PFSK-1 (cell line): ENCODE data around the gene S1PR3.

Experiments used
- FOXP2 ChIP-seq: optimal IDR thresholded peaks from 2 replicates; pipeline ENCODE3; 2011; ENCODE audit warnings: borderline replicate concordance, control low read depth, inconsistent platforms; ENCODE audit not compliant: insufficient read depth; ENCODE audit errors: extremely low read length, extremely low read depth
- POLR2AphosphoS5 ChIP-seq: IDR thresholded peaks from 2 replicates; pipeline ENCODE4 v1.6.1; 2012; ENCODE audit warnings: low read depth, mild to moderate bottlenecking, control low read depth, low read length, moderate library complexity
- SIN3A ChIP-seq: IDR thresholded peaks from 2 replicates; pipeline ENCODE4 v1.6.1; 2012; ENCODE audit warnings: mild to moderate bottlenecking, low read length, moderate library complexity, borderline replicate concordance; ENCODE audit not compliant: insufficient read depth
- TAF1 ChIP-seq: IDR thresholded peaks from 2 replicates; pipeline ENCODE4 v1.6.1; 2012; ENCODE audit warnings: low read length, control low read depth, borderline replicate concordance; ENCODE audit not compliant: insufficient read depth
- TF ChIP-seq, protein P1 (sequence below), 2 experiments: IDR thresholded peaks; 2 replicates each; pipeline versions ENCODE4 v1.6.1 to v1.8.0; 2011 to 2012; ENCODE audit warnings: low read depth in 2 of 2, low read length in 2 of 2, control low read depth in 1 of 2, inconsistent platforms in 1 of 2, mild to moderate bottlenecking in 1 of 2, moderate library complexity in 1 of 2; ENCODE audit not compliant: insufficient read depth in 1 of 2

Gene S1PR3

DNA sequence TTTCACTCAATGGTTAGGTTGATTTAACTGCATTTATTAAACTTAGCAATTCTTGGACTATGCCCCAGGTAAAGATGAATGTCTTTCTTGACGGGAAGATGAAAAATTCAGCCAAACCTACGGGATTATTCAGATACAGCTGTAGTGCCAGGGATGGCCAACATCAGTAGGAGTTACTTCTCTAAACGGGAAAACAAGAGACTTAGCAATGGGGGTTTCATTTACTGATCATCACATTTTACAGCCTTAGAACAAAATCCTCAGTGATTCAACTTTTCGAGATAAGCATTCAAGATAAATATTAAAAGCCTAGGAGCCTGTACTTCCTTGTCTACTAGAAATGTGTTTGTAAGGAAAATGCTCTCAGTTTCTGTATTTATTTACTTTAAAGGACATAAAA, 46.1 kb downstream of the S1PR3 start:
- no peak for TF ChIP-seq POLR2AphosphoS5
- TF ChIP-seq, protein P1, sequence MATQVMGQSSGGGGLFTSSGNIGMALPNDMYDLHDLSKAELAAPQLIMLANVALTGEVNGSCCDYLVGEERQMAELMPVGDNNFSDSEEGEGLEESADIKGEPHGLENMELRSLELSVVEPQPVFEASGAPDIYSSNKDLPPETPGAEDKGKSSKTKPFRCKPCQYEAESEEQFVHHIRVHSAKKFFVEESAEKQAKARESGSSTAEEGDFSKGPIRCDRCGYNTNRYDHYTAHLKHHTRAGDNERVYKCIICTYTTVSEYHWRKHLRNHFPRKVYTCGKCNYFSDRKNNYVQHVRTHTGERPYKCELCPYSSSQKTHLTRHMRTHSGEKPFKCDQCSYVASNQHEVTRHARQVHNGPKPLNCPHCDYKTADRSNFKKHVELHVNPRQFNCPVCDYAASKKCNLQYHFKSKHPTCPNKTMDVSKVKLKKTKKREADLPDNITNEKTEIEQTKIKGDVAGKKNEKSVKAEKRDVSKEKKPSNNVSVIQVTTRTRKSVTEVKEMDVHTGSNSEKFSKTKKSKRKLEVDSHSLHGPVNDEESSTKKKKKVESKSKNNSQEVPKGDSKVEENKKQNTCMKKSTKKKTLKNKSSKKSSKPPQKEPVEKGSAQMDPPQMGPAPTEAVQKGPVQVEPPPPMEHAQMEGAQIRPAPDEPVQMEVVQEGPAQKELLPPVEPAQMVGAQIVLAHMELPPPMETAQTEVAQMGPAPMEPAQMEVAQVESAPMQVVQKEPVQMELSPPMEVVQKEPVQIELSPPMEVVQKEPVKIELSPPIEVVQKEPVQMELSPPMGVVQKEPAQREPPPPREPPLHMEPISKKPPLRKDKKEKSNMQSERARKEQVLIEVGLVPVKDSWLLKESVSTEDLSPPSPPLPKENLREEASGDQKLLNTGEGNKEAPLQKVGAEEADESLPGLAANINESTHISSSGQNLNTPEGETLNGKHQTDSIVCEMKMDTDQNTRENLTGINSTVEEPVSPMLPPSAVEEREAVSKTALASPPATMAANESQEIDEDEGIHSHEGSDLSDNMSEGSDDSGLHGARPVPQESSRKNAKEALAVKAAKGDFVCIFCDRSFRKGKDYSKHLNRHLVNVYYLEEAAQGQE (IDR thresholded peaks at IDR 0.05; ENCODE audit: insufficient read depth in 1 of 2, low read depth in 2 of 2, low read length in 2 of 2), result no peak
- no peak for TF ChIP-seq TAF1
- TF ChIP-seq SIN3A, result no peak
- no peak for TF ChIP-seq FOXP2

- TF ChIP-seq FOXP2, result no peak
- TF ChIP-seq TAF1, result no peak
- no peak for TF ChIP-seq SIN3A
- no peak for TF ChIP-seq POLR2AphosphoS5
- TF ChIP-seq, protein P1 (IDR thresholded peaks at IDR 0.05; ENCODE audit: insufficient read depth in 1 of 2, low read depth in 2 of 2, low read length in 2 of 2), result no peak
Measured at GRCh38 chr9:89037891-89038290, 46.6 kb downstream of the S1PR3 start.

DNA sequence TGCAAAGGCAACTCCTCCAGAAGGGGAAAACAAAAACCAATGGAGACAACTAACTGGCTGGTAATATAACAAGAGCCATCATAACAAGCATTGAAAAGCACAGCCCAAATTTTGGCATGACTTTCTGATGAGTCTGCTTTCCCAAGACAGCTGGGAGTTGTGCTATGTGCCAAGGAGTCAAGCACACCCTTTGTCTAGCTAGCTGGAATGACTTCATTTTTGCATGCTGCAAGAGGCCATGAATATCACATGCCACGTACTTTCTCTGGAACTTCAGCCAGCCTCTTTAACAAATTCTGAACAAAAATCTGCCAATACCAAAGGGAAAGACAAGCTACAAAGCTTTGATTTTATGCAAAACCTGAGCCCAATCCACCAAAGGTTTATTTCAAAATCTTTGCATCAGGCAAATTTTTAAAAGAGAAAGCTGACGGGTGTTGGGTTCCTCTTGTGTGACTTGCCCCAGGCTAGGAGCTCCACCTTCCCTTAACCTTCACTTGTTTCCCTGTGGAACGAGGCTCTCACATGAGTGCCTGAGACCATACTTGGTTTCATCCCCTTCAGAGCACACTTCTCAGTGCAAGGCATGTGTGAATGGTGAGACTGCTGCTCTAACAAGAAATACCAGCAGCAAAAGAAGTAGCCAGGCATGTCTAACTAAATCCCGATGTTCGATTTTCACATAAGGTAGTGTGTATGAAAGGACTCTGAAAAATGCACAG, 47.3 kb downstream of the S1PR3 start:
- TF ChIP-seq TAF1 (no peak), SIN3A (no peak), POLR2AphosphoS5 (no peak), FOXP2 (no peak)
- TF ChIP-seq, protein P1 (IDR thresholded peaks at IDR 0.05; ENCODE audit: insufficient read depth in 1 of 2, low read depth in 2 of 2, low read length in 2 of 2), result no peak

DNA sequence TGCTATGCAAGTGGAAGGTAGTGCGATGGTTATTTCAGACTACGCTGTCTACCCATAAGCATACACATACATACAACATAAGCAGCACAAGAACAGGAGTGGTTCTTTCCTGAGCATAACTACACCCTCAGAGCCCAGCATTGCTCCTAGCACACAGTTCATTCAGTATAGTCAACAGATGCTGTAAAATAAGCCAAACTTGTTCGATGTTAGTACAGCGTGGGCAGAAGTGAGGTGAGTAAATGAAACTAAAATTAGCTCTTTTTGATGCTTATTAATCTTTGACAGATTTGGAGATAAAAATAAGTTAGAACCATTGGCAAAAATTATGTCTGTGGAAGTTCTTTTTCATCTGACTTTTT, 47.8 kb downstream of the S1PR3 start:
- no peak for TF ChIP-seq POLR2AphosphoS5
- TF ChIP-seq SIN3A, result no peak
- TF ChIP-seq, protein P1 (IDR thresholded peaks at IDR 0.05; ENCODE audit: insufficient read depth in 1 of 2, low read depth in 2 of 2, low read length in 2 of 2), result no peak
- TF ChIP-seq FOXP2, result no peak
- no peak for TF ChIP-seq TAF1

GRCh38 chr9:89039664-89040063, 48.4 kb downstream of the S1PR3 start:
- TF ChIP-seq POLR2AphosphoS5 (no peak), FOXP2 (no peak)
